ENCODE results near the gene RGS7.
"Not testable (repeated sequence)": the region's sequence is repeated elsewhere in the genome, so short reads cannot be mapped to it uniquely, and the experiment has no call there.

Gene RGS7

DNA sequence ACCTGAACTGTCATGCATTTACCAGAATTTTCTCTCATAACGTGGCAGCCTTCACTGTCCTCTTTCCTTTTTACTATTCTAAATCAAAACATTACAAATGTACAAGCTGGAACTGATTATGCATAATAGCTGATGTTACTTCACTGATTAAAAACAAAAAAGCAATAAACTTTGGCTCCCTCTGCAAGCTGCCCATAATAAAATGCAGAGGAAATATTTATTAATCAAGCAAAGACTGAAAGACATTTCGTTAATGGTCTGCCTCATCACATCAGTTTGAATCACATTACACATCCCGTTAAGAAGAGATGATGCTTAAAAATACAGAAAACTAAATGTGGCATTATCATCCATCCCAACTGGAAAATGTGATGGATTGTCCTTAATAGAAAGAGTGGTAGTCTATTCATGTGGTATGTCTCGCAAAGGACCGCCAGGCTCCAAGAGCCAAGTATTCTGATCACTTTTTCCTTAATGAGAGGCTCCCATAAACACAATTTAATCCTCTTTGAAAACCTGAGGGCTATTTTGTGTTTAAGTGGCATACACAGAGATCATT lies 225.3 kb downstream of the RGS7 start:
- DNase-seq: no peak

DNA sequence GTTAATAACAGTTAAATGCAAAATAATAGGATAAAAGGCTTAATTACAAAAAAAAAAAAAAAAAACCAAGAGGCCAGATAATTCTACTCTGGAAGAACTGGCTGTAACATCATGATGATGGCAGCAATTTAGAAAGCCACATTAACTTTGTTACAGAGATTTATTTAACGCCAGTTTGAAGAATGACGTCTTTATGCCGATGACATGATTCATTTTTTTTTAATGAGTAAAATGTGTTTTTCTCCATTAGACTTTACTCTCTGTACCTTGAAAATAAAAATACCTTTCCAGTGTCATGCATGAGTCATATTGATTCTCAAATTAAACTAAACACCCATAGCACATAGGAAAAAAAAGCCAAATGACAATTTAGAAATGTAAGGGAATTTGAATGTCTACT lies 226.1 kb downstream of the RGS7 start:
- no peak for DNase-seq

DNA sequence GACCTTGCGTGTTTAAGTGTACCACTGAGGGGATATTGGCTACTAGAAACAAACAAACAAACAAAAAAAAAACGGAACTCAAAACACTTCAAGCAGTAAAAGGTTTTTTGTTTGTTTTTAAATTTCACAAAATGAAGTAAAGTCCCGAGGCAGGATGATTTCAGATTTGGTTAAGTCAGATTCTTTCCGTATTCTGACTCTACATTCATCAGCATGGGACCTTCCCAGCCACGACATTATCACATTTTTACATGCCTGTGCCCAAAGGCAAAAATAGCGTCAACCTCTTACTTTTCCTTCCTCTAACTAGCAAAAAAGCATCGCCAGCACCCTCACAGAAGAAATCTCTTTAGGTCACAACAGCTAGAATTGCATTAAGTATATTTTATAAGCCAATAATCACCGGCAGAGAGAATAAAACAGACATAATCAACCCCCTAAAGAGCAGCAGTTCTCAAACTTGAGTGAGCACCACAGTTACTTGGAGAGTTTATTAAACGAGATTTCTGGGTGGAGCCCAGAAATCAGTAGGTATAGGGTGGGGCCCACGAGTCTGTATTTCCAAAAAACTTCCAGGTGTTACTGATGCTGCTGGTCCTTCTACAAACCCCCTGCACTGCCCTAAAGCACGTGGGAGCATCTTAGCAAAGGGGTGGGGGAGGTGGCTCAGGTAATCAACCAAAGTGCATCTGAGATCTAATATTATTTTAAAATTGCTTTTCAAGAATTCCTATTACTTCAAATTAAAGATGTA lies 227.6 kb downstream of the RGS7 start:
- no peak for DNase-seq

DNA sequence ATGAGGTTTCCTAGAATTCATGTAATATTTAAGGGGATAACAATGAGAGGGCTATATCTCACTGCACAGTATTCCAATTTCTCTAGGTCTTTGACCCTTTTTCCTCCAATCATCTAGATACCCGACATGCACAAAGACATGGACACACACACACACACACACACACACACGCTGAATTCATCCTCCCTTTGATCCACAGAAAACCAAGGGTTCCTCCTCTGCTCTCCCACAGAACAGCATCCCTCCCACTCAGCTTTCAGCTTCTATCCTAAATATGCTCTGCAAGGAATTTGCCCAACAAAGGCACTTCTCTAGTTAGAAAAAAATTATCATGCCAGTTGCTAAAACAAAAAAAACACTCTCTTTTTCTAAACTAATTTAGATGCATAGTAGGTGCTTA lies 231.7 kb downstream of the RGS7 start:
- DNase-seq: no peak

DNA sequence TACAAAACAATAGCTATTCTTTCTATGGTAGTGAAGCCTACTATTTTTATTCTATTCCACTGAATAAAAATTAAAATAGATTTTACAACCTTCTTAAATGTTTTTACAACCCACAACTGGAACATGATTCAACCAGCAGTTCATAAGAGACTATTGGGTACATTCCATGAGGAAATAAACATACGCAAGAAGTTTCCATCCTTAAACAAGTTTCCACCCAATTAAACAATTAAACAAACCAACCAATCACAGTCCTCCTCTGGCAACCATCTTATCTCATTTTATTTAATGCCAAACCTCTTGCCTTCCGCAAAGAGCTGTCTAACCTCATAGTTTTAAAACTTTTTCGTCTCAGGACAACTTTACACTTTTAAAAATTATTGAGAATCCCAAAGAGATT lies 239.0 kb downstream of the RGS7 start:
- DNase-seq: no peak

DNA sequence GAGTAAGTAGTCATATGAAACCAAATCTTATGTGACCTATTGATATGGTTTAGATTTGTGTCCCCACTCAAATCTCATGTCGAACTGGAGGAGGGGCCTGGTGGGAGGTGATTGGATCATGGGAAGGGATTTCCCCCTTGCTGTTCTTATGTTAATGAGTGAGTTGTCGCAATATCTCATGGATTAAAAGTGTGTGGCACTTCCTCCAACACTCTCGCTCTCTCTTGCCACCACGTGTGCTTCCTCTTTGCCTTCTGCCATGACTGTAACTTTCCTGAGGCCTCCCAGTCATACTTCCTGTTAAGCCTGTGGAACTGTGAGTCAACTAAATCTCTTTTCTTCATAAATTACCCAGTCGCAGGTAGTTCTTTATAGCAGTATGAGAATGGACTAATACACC lies 241.2 kb downstream of the RGS7 start:
- no peak for DNase-seq

DNA sequence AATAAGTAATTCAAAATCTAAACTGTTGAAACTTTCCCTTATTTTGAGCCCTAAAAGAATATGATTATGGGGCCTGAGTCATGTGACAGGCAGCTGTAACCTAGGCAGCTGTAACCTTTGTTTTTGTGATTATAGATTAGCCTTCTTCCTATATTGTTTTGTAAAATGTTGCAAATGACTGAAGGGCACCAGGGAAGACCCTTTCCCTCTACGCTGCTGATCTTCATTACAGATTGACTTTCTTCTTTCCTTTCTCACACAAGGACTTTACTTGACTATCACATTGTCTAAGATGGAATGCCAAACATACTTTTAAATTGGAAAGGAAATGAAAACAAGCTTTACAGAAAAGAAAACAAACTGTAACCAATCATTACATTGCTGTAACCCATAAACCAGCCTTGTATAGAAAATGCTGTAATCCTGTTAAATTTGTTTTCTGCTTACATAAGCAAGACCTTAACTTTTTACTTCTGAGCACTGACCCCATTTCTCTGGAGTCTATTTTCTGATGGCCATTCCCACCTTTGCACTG lies 242.2 kb downstream of the RGS7 start:
- DNase-seq: no peak

DNA sequence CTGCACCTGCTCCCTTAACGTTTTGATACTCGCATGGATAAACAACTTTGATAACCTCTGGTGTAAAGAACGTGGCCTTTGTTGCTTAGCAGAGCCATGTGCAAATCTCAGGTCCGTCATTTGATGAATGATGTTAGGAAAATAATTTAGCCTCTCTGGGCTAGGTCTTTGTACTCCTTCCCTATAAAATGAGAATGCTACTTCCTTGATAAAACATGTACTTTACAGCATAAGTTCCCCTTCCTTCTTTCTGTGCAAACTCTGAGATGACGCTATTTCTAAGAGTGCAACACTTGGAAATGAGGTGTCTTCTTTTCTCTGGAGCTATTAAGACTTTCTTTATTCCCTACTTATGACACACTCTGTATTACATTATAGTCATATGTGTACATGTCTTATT lies 243.4 kb downstream of the RGS7 start:
- DNase-seq: no peak

DNA sequence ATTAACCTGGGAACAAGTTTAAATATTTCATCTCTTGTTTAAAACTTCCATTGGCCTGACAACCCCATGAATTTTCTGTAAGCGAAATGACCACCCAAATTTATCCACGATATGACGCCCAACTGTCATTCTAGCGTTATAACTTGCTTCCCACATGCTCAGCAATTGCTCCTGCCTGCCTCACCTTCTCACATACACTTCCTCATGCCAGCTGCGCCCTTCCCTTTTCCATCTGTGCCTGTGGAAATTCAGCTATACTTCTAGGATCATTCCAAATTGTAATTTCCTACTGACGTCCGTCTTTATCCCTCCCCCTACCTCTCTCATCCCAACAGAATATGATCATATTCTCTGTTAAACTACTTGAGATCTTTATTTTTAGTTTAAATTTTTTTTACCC lies 248.0 kb downstream of the RGS7 start:
- no peak for DNase-seq

DNA sequence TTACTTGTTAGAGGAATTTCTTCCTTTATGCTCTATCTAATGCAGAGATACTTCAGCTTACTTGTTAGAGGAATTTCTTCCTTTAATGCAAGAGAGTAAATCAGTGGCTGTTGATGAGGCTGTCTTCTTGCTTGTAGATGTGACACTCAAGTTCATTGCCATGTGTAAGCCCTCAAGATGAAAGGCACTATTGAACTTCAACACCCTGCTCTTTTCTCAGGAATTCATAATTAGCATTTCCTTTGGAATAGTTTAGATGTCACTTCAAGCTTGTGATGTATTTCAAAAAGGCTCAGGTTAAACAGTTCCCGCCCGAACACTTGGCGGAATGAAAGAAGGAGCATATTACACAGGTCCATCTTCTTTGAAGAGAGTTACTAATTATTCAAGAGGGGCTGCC lies 251.9 kb downstream of the RGS7 start:
- no peak for DNase-seq

DNA sequence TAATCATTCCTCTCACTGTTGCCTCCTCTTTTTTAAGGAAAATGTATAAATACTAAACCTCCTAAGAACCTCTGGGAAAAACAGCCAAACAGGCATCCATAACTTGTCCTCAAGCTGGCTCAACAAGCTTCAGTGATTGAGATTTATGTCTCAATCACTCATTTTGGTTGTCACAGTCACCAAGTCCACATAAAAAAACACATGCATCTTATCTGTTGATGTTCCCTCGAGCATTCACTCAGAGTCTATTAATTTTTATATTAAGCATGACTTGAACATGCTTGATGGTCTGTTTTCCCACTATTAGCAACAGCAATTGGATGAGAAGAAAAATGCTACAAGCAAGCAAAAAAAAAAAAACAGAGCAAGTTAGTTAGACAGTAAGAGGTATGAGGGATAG lies 254.3 kb downstream of the RGS7 start:
- DNase-seq: no peak

DNA sequence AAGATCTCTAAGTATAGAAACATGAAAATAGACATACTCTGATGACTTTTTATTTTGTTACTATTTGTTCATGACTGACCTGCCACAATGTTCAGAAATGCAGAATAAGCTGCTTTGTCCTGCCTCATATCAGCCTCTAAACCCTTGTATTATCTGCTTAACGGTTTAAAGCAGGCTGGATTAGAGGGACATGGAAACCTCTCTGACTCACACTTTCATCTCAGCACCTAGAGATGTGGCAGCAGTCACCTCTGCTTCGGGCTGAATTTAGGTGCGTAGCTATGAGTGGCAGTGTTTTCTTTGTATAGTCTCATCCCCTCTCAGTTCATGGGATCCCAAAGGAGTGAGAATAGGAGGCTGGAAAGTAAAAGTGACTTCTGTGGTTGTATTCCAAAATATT lies 255.4 kb downstream of the RGS7 start:
- DNase-seq: no peak

DNA sequence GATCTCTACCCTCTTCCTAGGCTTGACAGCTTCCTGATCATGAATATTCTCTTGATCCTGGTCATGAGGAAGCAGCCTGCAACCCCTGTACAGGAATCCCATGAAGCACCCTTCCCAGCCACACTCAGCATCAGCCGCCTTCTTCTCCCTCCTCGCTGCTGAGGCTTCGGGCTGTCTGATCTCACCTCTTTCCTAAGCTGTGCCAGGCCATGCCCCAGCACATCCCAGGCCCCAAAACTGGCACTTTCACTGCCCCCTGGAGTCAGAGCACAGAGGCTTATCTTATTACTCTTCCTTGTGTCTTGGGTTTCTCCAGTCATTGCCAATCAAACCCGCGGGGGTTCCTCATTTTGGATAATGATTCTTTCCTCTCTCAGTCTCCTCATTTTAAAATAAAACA lies 259.5 kb downstream of the RGS7 start:
- no peak for DNase-seq

DNA sequence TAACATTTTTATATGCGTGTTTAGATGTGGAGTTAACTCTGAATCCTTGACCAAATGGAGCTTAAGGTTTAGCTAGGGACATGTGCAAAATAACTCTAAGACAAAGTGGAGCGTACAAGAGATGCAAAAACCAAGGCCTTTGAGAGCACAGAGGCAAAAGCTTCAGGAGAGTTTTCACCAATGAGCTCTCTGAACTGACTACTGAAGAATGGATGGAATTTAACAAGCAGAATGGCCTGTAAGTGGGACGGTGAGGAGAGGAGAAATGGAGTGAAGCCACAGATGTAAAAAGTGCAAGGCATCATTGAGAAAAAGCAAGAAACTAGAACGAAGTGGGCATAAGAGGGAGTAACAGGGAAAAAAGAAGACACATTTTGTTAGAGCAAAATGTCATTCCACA lies 260.0 kb downstream of the RGS7 start:
- DNase-seq: no peak

DNA sequence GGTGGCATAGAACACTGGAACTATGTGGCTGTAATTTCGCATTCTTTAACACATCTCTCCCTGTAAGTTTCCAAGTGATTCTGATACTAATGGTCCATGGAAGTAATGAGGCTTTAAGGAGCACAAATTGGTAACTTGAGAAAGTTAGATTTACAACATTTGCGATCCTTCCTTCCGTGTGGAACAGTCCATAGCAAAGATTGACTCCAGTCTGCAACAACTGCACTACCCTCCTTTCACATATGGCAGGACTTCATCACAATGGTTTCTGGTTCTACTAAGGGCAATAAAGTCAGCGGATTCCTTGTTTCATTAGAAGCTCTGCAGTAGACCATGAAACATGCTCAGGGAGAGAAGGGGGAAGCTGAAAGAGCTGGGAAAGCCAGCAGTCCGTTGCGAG lies 261.2 kb downstream of the RGS7 start:
- DNase-seq: no peak

DNA sequence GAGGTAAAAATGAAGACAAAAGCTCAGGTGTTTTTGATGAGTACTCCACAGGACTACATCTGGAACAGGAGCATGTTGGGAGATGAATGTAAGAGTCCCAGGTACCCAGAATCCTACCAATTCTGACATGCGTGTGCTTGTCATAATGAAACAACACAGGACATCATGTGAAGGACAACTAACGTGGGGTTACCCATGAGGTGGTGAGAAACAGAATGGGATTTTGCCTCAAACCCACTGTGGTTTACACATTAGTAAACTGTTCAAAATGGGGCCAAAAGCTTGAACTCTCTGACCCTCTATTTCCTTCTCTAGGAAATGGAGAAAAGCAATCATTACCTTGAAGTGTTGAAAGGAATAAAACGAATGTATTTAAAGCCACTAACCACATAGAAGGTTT lies 266.2 kb downstream of the RGS7 start:
- DNase-seq: no peak

DNA sequence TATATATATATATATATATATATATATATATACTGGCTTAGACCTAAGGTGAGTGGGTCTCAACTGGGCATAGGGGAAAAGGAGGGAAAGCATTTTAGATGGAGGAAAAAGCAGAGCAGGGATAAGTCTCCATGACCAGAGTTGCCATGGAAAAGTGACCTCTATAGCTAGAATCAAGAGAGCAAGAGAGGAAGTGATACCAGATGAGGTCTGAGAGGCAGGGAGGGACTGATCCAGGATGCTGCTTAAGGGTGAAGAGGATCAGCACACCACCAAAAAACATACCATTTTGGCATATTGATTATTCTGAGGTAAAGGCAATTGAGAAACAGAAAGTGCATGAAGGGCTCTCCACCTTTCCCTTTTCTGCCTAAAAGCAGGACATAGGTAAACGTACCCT lies 267.9 kb downstream of the RGS7 start:
- DNase-seq: not testable (repeated sequence)

DNA sequence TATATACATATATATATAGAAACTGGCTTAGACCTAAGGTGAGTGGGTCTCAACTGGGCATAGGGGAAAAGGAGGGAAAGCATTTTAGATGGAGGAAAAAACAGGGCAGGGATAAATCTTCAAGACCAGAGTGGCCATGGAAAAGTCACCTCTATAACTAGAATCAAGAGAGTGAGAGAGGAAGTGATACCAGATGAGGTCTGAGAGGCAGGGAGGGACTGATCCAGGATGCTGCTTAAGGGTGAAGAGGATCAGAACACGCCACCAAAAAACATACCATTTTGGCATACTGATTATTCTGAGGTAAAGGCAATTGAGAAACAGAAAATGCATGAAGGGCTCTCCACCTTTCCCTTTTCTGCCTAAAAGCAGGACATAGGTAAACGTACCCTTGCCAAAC lies 268.9 kb downstream of the RGS7 start:
- not testable (repeated sequence) for DNase-seq

DNA sequence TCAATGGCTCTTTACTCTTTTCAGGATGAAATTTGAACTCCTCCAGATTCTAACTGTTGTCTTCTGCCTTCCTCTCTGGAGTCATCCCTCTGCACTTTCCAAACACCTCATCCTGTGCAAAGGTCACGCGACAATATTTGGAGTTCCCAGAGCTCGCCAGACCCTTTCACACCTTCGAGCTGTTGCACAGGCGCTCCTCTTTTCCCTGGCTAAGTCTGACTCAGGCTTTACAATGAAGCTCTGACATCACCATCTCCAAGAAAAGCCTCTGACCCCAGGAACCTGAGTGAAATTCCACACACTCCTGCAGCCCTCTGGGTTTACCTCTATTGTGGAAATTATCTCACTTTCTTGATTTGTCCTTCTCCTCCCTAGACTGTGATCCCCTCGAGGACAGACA lies 270.3 kb downstream of the RGS7 start:
- no peak for DNase-seq

DNA sequence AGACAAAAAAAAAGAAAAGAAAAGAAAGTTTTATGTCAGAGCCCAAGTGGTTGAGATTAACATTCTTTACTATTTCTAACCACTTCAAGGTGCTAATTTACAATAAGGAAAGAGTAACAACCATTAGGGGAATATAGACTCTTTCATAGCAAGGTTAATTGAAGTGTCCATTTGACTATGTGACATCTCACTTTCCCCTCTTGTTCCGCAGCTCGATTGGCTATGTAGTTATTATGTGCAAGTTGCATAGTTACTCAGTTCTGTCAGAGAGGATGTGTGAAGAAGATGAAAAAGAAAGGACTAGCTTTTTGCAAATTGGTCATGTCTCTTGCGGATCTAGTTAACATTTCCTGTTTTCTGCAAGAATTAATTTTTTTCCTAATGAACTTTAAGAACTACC lies 273.7 kb downstream of the RGS7 start:
- no peak for DNase-seq

DNA sequence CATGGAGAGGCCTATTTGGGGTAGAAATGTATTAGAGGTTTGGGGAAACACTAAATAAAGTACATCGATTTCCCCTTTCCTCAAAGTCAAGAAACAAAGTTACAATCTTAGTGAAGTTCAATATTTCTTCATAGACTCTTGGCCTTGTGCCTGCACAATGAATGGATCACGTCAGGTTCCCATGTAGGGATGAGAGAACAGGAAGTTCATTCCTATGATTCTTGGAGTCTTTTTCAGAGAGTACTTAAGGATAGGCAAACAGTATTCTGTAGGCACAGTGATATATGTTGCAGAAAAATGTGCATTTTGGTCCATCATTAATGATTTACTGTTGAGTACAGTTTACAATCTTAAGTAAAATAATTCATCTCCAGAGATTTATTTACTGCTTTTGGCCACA lies 275.5 kb downstream of the RGS7 start:
- DNase-seq: no peak

DNA sequence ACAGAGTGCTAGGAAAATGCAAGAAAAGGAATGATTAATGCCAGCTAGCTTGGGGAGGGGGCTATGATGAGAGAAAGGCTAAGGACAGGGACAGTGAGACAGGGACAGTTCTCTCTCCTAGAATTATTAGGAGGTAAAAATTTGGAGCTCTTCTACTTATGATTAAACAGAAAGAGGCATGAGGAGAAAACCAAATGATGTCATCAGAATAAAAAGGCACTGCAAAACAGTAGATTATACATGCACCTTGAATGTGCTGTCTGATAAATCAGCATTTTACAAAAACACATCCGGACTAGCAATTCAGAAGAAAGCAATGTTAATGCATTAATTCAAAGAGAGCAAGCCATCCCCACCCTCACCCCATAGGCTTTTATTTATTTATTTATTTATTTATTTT lies 277.5 kb downstream of the RGS7 start:
- DNase-seq: no peak

DNA sequence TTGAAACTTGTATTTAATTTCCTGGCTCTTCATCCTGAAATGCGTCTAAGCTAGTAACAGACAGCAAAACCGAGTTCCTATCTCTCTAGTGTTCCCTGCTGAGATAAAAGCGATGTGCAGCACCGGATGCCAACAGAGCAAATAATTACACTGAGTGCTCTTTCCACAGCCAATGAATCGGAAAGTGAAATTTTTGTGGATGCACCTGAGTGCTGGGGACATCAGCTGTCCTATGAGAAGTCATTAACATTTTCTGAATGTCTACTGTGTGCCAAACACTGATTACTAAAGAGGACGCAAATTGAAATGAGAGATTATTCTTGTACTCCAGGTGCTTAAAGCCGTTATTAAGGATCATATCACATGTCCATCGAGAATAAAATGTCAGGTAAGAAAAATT lies 278.0 kb downstream of the RGS7 start:
- no peak for DNase-seq

DNA sequence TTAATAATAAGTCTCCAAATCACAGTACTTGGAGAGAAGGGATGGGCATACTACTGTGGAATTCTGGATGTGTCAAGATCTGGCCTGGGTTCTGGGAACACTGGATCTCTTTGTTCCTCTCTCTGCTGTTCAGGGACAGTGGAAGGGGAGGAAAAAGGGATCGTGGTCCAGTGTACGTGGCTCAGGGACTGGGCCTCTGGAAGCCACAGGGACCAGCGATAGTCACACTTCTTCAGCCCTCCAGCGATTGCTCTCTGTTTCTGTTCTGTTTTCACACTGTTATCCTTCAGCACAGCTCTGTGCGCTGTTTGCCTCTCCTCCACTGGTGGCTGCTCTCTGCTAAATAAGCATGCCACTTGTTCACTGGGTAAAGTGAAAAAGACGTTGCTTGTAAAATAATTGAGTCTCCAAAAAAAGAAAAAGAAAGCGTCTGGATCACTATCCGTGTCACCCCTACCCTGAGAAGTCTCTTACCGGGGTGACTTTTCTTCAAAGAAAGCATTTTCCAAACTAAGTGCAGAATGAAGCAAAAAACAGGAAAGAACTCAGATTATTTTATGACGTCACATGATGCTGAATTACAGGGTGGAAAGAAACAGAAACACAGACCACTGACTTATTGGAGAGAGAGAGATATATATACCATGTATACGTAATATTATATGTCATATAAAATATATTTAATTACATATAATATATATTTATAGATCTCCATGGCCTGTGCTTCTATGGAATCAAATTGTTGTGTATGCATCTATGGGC lies 279.4 kb downstream of the RGS7 start:
- no peak for DNase-seq
